Measurements from ENCODE around the gene CCR3. TPM values are rescaled to one million over a fixed set of nuclear protein-coding genes. Genes with fewer than 3 reads are reported as not detected.

Gene CCR3
- total and polyA plus RNA-seq, 9 of the 15 experiments (the other 6 are each of a cell fraction or from before 2014, with no cell fraction given) = not detected

GRCh38 chr3:46243560-46243959 is 1.3 kb downstream of the CCR3 start (continued):
- TF ChIP-seq U2AF1 (optimal IDR thresholded peaks at IDR 0.05; ENCODE audit: low read depth, low read length) (no peak), TSC22D4 (tag; IDR thresholded peaks at IDR 0.05) (no peak), RNF2 (IDR thresholded peaks at IDR 0.05) (no peak), HLTF (IDR thresholded peaks at IDR 0.05) (no peak), TEAD4 (IDR thresholded peaks at IDR 0.05; ENCODE audit: low read length) (no peak), TEAD4 (CRISPR knock-in tag; IDR thresholded peaks at IDR 0.05; ENCODE audit: borderline replicate concordance) (no peak), ZNF740 (CRISPR knock-in tag; IDR thresholded peaks at IDR 0.05) (no peak), ZNF740 (tag; IDR thresholded peaks at IDR 0.05) (no peak), ZMIZ1 (IDR thresholded peaks at IDR 0.05; ENCODE audit: low read depth in 2 of 2, low read length in 2 of 2) (no peak), MTF1 (CRISPR knock-in tag; IDR thresholded peaks at IDR 0.05; ENCODE audit: borderline replicate concordance) (no peak), REST (IDR thresholded peaks at IDR 0.05; ENCODE audit: borderline replicate concordance) (no peak), REST (CRISPR knock-in tag; IDR thresholded peaks at IDR 0.05; ENCODE audit: low read depth) (no peak), ASH1L (IDR thresholded peaks at IDR 0.05; ENCODE audit: borderline replicate concordance, low read depth, partially characterized antibody) (no peak)

All from K562 (cell line).